Peyer's patch (tissue), 4 donors: ENCODE data around the gene HABP2.

Experiments used
- CTCF ChIP-seq, 6 experiments: fragments of 450-650 bp in 4 of 6; fragments of 200-600 bp in 2 of 6; sonication (generic) in 1 of 6; IDR thresholded peaks; one replicate each; pipeline ENCODE4 v1.5.1; 2017 to 2019; ENCODE audit warnings: antibody characterized with exemption in 6 of 6, mild to moderate bottlenecking in 3 of 6, moderate library complexity in 1 of 6
- POLR2A ChIP-seq, 2 donors: fragments of 450-650 bp; IDR thresholded peaks; one replicate each; pipeline ENCODE4 v1.5.1; 2017; ENCODE audit warnings: antibody characterized with exemption in 2 of 2, mild to moderate bottlenecking in 2 of 2, moderate library complexity in 2 of 2

DNA sequence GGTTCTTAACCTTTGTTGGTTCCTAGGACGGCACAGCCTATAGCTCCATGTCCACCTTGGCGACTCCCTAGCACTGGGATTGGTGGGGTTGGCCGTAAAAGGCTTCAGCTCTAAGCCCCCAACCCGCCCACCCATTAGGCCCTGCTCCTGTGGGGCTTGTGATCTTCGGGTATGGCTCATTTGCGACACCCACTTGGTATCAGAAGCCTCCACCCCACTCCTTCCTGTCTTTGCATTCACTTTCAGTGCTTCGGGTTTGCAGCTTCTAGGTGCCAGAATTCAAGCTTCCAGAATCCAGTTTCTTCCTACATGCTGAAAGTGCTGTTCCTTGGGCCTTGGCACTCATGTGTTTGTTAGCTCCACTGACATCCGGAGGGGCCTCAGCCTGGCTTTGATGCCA, 39.5 kb downstream of the HABP2 start:
- TF ChIP-seq POLR2A (IDR thresholded peaks at IDR 0.05) (no peak), CTCF (IDR thresholded peaks at IDR 0.05) (no peak)
